DMS153 treated with DMSO at 0.1 percent for 48 hours (cell line): ENCODE measurements around the gene UTY.

ENCODE experiments used
- DNase-seq: peaks from one replicate; lab custom pipeline; 2025; ENCODE audit not compliant: unreplicated experiment; lab: John Stamatoyannopoulos, UW

Gene UTY

GRCh38 chrY:13479828-13480227 is at the start of gene UTY:
Gene UTY (minus strand): TSS chrY:13480033. CDS start chrY:13479665, 368 bp downstream.
- no peak for DNase-seq

GRCh38 chrY:13520474-13520873 is 40.6 kb upstream of the UTY start:
- DNase-seq: no peak

GRCh38 chrY:13501215-13501614 is 21.4 kb upstream of the UTY start:
- no peak for DNase-seq

GRCh38 chrY:13493737-13494136 is 13.9 kb upstream of the UTY start:
- no peak for DNase-seq

GRCh38 chrY:13492408-13492807 is 12.6 kb upstream of the UTY start:
- DNase-seq: no peak

GRCh38 chrY:13488738-13489137 is 8.9 kb upstream of the UTY start:
- DNase-seq: no peak

- DNase-seq: no peak
Observed at GRCh38 chrY:13479121-13479711, 617 bp downstream of the UTY start.

GRCh38 chrY:13478126-13478785 is 1.6 kb downstream of the UTY start:
- no peak for DNase-seq

GRCh38 chrY:13474997-13475396 is 4.8 kb downstream of the UTY start:
- DNase-seq: no peak

GRCh38 chrY:13451572-13451971 is 28.3 kb downstream of the UTY start:
- DNase-seq: no peak

- DNase-seq: no peak
Observed at GRCh38 chrY:13450596-13451130, 29.2 kb downstream of the UTY start.

GRCh38 chrY:13445566-13445965 is 34.3 kb downstream of the UTY start:
- no peak for DNase-seq

- no peak for DNase-seq
Observed at GRCh38 chrY:13443146-13443545, 36.7 kb downstream of the UTY start.

- no peak for DNase-seq
Observed at GRCh38 chrY:13440811-13441210, 39.0 kb downstream of the UTY start.

- DNase-seq: no peak
Observed at GRCh38 chrY:13435968-13436937, 43.6 kb downstream of the UTY start.

- no peak for DNase-seq
Observed at GRCh38 chrY:13435206-13435967, 44.4 kb downstream of the UTY start.

GRCh38 chrY:13432293-13433025 is 47.4 kb downstream of the UTY start:
- no peak for DNase-seq

GRCh38 chrY:13429551-13429950 is 50.3 kb downstream of the UTY start:
- DNase-seq: no peak

- DNase-seq: no peak
Observed at GRCh38 chrY:13423281-13423732, 56.5 kb downstream of the UTY start.
